ENCODE data around the gene HS6ST3.

Gene HS6ST3

DNA sequence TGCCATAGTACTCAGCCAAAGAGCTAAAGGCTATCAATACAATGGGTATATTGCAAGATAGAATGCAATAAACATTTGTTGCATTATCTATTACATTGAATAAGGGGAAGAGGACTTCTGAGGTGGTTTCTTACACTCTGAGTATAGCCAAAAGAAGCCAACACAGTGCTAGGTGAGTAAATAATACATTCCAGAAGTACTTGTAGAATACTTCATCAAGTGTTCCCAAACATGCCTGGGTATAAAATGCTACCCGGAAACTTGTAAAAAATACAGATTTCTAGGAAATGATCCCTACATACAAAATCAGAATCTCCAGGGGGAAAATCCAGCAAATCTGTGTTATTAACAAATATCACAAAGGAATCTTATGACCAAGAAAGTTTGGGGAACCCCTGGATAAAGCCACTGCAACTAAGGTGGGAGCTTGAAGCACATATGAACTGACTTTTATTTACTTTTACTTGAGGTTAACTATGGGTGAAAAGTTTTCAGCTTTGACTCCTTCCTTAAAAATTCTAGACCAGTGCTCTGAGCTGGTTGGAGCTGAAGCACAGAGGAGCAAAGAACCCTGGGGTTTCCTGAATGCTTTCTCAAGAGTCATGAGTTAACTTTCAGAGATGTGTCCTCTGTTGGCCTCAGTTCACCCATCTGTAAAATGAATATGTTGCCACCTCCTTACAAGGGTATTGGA, 768.4 kb downstream of the HS6ST3 start:
- no peak for TF ChIP-seq CTCF (IDR thresholded peaks at IDR 0.05; ENCODE audit: borderline replicate concordance, control extremely low read depth, extremely low read depth, insufficient read depth, missing control alignments)
- DNase-seq (ENCODE audit: low spot score): no peak
- in situ Hi-C loops (cut with MboI; ENCODE audit: low sequenced_read_pairs, unreplicated experiment): no loop called here

- in situ Hi-C loops (cut with MboI; ENCODE audit: low sequenced_read_pairs, unreplicated experiment): no loop called here
- no peak for DNase-seq (ENCODE audit: low spot score)
- TF ChIP-seq CTCF (IDR thresholded peaks at IDR 0.05; ENCODE audit: borderline replicate concordance, control extremely low read depth, extremely low read depth, insufficient read depth, missing control alignments): no peak
Observed at GRCh38 chr13:96860882-96861281, 771.0 kb downstream of the HS6ST3 start.

- in situ Hi-C loops (cut with MboI; ENCODE audit: low sequenced_read_pairs, unreplicated experiment): no loop called here
- no peak for TF ChIP-seq CTCF (IDR thresholded peaks at IDR 0.05; ENCODE audit: borderline replicate concordance, control extremely low read depth, extremely low read depth, insufficient read depth, missing control alignments)
- DNase-seq (ENCODE audit: low spot score): no peak
Observed at GRCh38 chr13:96862093-96862492, 772.2 kb downstream of the HS6ST3 start.

DNA sequence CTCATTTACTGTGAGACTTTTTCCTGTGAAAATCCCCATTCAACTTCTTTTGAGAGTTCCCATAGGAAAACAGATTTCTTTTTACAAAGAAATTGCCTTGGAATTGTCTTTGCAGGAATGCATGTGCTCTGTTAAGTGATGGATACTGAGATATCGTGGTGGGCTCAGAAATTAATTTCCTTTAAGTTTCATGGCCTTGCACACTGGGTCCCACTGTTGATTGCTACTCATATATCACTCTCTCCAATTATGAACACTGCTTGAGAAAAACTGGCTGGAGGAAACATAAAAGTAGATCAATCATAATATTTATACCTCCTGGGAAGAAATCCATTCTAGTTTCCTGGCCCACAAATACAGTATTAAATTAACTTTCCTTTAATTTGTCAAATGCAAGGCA, 773.1 kb downstream of the HS6ST3 start:
- DNase-seq (ENCODE audit: low spot score): no peak
- TF ChIP-seq CTCF (IDR thresholded peaks at IDR 0.05; ENCODE audit: borderline replicate concordance, control extremely low read depth, extremely low read depth, insufficient read depth, missing control alignments): no peak
- in situ Hi-C loops (cut with MboI; ENCODE audit: low sequenced_read_pairs, unreplicated experiment): no loop called here

GRCh38 chr13:96871469-96871868, 781.6 kb downstream of the HS6ST3 start:
- TF ChIP-seq CTCF (IDR thresholded peaks at IDR 0.05; ENCODE audit: borderline replicate concordance, control extremely low read depth, extremely low read depth, insufficient read depth, missing control alignments): no peak
- in situ Hi-C loops (cut with MboI; ENCODE audit: low sequenced_read_pairs, unreplicated experiment): no loop called here
- no peak for DNase-seq (ENCODE audit: low spot score)

- no peak for TF ChIP-seq CTCF (IDR thresholded peaks at IDR 0.05; ENCODE audit: borderline replicate concordance, control extremely low read depth, extremely low read depth, insufficient read depth, missing control alignments)
Observed at GRCh38 chr13:96880419-96880818, 790.5 kb downstream of the HS6ST3 start.

More at GRCh38 chr13:96880419-96880818, 790.5 kb downstream of the HS6ST3 start:
- in situ Hi-C loops (cut with MboI; ENCODE audit: low sequenced_read_pairs, unreplicated experiment): no loop called here
- no peak for DNase-seq (ENCODE audit: low spot score)
